MM.1S (cell line): ENCODE data around the gene INPP5F.

Experiments
- EZH2 ChIP-seq: fragments of 300-600 bp; sonication (generic); optimal IDR thresholded peaks from 2 replicates; pipeline ENCODE3; 2017; ENCODE audit warnings: low read depth, mild to moderate bottlenecking, antibody characterized with exemption, low read length, mixed read lengths
- EZH2phosphoT487 ChIP-seq: fragments of 300-600 bp; sonication (generic); IDR thresholded peaks from 2 replicates; pipeline ENCODE4 v1.6.1; 2018; ENCODE audit warnings: antibody characterized with exemption, low read length
- TF ChIP-seq, protein P1 (sequence below): fragments of 300-600 bp; sonication (generic); IDR thresholded peaks from 2 replicates; pipeline ENCODE4 v1.5.1; 2016; ENCODE audit warnings: antibody characterized with exemption, low read length, mixed read lengths

DNA sequence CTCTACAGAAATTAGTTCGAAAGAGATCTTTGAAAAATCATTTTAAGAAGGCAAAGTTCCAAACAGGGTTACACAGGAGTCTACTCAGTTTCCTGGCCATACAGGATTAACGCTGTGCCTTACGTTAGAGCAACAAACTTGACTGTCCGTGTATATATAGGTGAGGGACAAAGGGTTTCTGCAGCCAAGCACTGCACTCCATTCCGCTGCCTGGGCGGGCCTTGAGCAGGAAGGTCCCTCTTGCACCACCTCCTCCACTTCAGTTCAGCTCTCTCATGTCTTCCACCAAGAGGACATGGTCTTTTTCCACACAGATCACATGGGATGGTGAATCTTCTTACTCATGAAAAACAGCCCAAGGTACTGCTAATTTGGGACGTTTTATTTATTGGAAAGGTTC is 103.6 kb downstream of the INPP5F start:
- TF ChIP-seq, protein P1, sequence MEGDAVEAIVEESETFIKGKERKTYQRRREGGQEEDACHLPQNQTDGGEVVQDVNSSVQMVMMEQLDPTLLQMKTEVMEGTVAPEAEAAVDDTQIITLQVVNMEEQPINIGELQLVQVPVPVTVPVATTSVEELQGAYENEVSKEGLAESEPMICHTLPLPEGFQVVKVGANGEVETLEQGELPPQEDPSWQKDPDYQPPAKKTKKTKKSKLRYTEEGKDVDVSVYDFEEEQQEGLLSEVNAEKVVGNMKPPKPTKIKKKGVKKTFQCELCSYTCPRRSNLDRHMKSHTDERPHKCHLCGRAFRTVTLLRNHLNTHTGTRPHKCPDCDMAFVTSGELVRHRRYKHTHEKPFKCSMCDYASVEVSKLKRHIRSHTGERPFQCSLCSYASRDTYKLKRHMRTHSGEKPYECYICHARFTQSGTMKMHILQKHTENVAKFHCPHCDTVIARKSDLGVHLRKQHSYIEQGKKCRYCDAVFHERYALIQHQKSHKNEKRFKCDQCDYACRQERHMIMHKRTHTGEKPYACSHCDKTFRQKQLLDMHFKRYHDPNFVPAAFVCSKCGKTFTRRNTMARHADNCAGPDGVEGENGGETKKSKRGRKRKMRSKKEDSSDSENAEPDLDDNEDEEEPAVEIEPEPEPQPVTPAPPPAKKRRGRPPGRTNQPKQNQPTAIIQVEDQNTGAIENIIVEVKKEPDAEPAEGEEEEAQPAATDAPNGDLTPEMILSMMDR: no peak
- no peak for TF ChIP-seq EZH2phosphoT487
- no peak for TF ChIP-seq EZH2
